Pons (tissue), 1 donor: ENCODE data around the gene LARP4B.

ENCODE experiments used
- DNase-seq: peaks from one replicate; pipeline ENCODE4 v3.0.0-alpha.2; 2016; ENCODE audit warnings: low spot score

Gene LARP4B

GRCh38 chr10:931326-932318 lies at the start of gene LARP4B:
Gene LARP4B, minus strand, starts transcription at chr10:931705. Its CDS starts 45,984 bp downstream, at chr10:885721.
- peak; percentile 97 for DNase-seq

- DNase-seq: no peak
Observed at GRCh38 chr10:980468-981093, 49.1 kb upstream of the LARP4B start.

- DNase-seq: no peak
Observed at GRCh38 chr10:978826-979421, 47.4 kb upstream of the LARP4B start.

GRCh38 chr10:976316-976715 lies 44.8 kb upstream of the LARP4B start:
- no peak for DNase-seq

GRCh38 chr10:974785-975074 lies 43.2 kb upstream of the LARP4B start:
- DNase-seq: no peak

GRCh38 chr10:974038-974784 lies 42.7 kb upstream of the LARP4B start:
- DNase-seq: no peak

GRCh38 chr10:972763-973162 lies 41.3 kb upstream of the LARP4B start:
- no peak for DNase-seq

- DNase-seq: no peak
Observed at GRCh38 chr10:971613-972012, 40.1 kb upstream of the LARP4B start.

- peak; percentile 17 for DNase-seq
Observed at GRCh38 chr10:971150-971542, 39.6 kb upstream of the LARP4B start.

GRCh38 chr10:970311-971149 lies 39.0 kb upstream of the LARP4B start:
- DNase-seq: no peak

- DNase-seq: no peak
Observed at GRCh38 chr10:969473-970150, 38.1 kb upstream of the LARP4B start.

GRCh38 chr10:968546-969199 lies 37.2 kb upstream of the LARP4B start:
- no peak for DNase-seq

- no peak for DNase-seq
Observed at GRCh38 chr10:966466-967235, 35.1 kb upstream of the LARP4B start.

GRCh38 chr10:964988-965417 lies 33.5 kb upstream of the LARP4B start:
- DNase-seq: no peak

- DNase-seq: no peak
Observed at GRCh38 chr10:964321-964987, 32.9 kb upstream of the LARP4B start.

- DNase-seq: no peak
Observed at GRCh38 chr10:963655-964054, 32.1 kb upstream of the LARP4B start.

- DNase-seq: no peak
Observed at GRCh38 chr10:963186-963585, 31.7 kb upstream of the LARP4B start.

GRCh38 chr10:962342-962741 lies 30.8 kb upstream of the LARP4B start:
- DNase-seq: no peak

GRCh38 chr10:958856-959255 lies 27.4 kb upstream of the LARP4B start:
- DNase-seq: no peak
